Activated T-cell treated with anti-CD3 and anti-CD28 coated beads, Interleukin-2, amount 50 U/mL, for 48 hours (primary cell): ENCODE measurements around the gene PSMB5.

Experiments
- DNase-seq, 2 experiments: peaks; one replicate each; pipeline ENCODE4 v3.0.0-alpha.2; 2020

PSMB5 gene

GRCh38 chr14:23034498-23035302 is at the start of gene PSMB5:
Gene PSMB5, minus strand, starts transcription at chr14:23034900. Its CDS starts 19 bp downstream, at chr14:23034881.
- DNase-seq = peak; percentile 88 to 89

DNA sequence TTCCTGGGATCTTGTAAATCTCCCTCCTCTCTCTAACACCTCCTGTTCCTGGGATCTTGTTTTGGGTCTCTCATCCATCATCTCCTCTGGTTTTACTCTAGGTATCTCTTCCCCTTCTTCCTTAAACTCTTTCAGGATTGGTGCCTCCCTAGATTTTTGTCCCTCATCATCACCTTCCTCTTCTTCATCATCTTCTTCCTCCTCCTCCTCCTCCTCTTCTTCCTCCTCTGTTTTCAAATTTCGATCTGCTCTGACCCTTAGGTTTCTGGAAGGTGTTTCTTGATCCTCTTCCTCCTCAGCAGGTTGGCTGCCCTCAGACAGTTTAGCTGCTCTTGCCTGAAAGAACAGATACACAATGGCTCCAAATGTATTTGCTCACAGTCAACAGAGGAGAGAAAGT is 45.8 kb upstream of the PSMB5 start:
- DNase-seq = no peak

GRCh38 chr14:23079716-23080115 is 45.0 kb upstream of the PSMB5 start:
- DNase-seq = no peak

- no peak for DNase-seq
Measured at GRCh38 chr14:23078692-23079116, 44.0 kb upstream of the PSMB5 start.

GRCh38 chr14:23077962-23078361 is 43.3 kb upstream of the PSMB5 start:
- DNase-seq = no peak

DNA sequence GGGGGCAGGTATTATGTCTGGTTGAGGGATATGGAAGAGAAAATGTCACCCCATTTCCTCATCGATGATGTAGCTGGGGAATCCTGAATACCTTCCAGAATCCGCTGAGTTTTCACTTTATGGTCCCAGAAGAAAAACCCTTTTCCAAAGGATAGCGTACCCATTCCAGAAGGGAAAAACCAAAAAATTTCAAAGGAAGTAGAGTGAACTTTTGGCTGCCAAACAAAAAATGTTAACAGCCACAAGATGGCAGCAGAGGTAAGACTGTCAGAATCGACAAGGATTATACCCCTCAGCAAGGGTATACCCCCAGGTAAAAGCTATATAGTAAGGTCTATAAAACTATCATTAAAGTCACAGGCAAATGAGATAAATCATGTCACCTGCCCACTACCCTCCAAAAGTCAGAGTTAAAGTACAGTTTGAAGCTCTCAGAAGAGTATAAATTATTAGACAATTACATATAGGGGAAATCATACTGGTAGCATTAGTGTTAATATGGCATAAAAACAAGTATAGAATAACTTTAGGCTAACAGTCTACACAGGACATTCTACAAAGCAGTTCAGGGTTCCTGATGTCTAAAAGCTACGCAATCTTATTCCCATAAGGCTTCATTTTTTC is 42.2 kb upstream of the PSMB5 start:
- DNase-seq = no peak

GRCh38 chr14:23074906-23075305 is 40.2 kb upstream of the PSMB5 start:
- DNase-seq = no peak

DNA sequence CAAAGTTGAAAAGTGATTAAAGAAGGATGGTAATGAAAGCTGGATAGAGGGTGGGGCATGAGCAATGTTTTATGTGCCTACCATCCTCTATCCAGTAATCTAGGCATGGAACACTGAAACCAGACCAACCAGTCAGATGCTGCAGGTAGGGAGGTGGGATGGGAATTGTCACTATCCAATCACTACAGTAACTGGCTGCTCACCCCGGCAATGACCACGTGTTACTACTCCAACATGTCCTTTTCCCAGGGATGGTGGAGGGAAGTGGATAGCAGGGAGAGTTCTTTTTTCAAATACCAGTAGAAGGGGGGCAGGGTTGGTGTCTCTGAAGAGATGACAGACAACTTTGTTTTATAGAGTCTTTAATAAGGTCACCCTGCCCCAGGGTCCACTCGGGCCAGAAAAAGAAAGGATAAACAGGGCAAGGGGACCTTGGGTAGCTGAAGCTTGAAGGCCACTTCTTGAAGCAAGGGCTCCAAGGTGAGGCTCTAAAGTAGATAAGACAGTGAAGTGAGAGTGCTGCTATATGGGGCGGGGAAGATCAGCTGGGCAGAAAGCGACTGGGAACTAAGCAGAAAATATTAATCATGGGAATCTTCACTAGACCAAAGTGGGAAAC is 37.3 kb upstream of the PSMB5 start:
- peak in 1 of 2 experiments; percentile 12 for DNase-seq

DNA sequence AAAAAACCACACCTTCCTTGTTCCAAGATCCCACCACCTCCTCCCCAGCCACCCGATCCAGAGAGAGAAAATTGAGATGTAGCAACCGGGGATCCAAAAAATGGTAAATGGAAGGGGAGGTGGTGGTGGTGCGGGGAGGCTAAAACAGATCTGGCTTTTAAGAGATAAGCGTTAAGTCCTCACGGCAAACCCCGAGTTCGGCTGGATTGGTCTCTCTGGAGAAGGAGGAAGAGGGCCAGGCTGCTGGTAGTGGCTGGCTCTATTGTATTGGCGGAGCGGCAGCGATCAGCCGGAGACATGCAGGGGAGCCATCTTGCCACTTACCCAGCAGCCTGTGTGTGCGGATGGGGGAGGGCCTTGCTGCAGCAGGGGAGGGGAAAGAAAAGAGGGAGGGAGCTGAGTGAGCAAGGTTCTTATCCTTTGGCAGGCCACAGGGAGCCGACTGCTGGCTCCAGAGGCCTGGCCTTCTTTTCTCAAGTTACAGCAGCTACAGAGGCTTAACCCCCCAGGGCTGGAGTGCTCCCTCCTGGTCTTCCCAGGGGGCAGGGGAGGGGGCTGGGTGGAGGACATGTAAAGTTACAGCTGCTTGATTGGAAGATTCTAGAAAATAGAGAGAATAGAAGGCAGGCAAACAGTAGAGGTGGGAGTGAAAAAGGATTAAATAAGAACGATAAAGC is 36.7 kb upstream of the PSMB5 start:
- peak; percentile 84 to 86 for DNase-seq

- DNase-seq = peak in 1 of 2 experiments; percentile 20
Measured at GRCh38 chr14:23070262-23071129, 35.8 kb upstream of the PSMB5 start.

DNA sequence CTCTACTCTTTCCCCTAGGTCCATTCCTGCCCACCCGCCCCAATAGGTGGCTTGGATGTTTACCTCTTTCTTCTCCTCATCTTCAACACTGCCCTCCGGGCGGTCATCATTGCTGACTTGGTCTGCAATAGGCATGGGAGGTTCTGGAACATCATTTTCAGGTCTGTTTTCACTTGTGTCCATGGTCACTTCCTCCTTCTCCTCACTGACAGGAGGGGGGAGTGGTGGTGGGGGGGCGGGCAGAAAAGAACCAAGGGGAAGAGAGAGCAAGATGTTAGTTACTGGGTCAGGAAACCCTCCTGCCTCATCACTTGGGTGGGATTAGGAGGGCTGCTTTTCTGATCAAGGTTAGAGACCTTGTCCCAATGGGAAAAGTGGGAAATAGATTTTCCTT is 34.7 kb upstream of the PSMB5 start:
- DNase-seq = no peak

GRCh38 chr14:23068789-23069412 is 34.2 kb upstream of the PSMB5 start:
- peak; percentile 78 to 81 for DNase-seq

- peak; percentile 17 to 20 for DNase-seq
Measured at GRCh38 chr14:23067847-23068788, 33.4 kb upstream of the PSMB5 start.

- peak in 1 of 2 experiments; percentile 12 for DNase-seq
Measured at GRCh38 chr14:23066855-23067744, 32.4 kb upstream of the PSMB5 start.

GRCh38 chr14:23066368-23066767 is 31.7 kb upstream of the PSMB5 start:
- DNase-seq = peak in 1 of 2 experiments; percentile 16

GRCh38 chr14:23063601-23064000 is 28.9 kb upstream of the PSMB5 start:
- DNase-seq = no peak

DNA sequence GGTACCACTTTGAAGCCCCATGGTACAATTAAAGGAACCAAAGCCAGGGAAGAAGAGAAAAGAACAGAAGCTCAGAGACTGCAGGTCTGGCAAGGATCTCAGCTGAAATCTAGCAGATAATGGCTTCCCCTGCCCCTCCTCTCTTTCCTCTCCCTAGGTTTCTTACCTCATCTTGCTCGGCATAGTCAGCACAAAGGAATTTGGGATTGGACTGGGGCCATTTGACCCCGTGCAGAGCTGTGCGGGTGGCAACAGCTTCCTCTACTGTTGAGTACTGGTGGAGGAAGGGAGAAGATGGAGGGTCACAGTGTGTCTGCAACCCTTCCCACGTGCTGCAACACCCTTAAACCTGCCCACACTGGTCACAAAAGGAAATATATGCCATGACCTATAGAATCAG is 27.3 kb upstream of the PSMB5 start:
- no peak for DNase-seq

DNA sequence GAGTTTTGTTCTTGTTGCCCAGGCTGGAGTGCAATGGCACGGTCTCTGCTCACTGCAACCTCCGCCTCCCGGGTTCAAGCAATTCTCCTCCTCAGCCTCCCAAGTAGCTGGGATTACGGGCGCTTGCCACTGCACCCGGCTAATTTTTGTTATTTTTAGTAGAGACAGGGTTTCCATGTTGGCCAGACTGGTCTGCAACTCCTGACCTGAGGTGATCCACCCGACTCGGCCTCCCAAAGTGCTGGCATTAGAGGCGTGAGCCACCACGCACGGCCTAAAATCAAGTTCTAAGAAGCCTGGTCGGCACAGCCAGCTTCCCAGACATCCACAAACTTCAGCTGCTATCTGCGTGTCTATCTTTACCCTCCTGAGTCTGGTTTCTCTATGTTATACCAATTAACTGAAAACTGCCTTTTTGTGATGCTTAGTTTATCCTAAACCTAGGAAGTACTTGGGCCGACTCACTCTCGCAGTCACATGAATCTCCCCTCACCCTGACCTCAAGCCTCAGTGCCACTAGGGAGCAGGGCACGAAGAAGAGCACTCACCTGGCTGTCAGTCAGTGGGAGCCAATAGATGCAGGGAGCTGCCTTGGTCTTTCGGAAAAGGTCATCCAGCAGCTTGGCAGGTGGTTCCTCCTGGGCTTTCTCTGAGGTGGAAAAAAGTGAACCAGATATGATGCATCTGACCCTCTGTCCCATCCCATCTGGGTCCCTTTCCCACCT is 26.0 kb upstream of the PSMB5 start:
- no peak for DNase-seq
